ENCODE data around the gene PDE4D. TPM values are rescaled to one million over a fixed set of nuclear protein-coding genes. Genes with fewer than 3 reads are reported as not detected.

The PDE4D gene
- total and polyA plus RNA-seq, 2 of the 4 experiments (the other 2 are of a cell fraction) = 1.4 to 7.9 TPM

DNA sequence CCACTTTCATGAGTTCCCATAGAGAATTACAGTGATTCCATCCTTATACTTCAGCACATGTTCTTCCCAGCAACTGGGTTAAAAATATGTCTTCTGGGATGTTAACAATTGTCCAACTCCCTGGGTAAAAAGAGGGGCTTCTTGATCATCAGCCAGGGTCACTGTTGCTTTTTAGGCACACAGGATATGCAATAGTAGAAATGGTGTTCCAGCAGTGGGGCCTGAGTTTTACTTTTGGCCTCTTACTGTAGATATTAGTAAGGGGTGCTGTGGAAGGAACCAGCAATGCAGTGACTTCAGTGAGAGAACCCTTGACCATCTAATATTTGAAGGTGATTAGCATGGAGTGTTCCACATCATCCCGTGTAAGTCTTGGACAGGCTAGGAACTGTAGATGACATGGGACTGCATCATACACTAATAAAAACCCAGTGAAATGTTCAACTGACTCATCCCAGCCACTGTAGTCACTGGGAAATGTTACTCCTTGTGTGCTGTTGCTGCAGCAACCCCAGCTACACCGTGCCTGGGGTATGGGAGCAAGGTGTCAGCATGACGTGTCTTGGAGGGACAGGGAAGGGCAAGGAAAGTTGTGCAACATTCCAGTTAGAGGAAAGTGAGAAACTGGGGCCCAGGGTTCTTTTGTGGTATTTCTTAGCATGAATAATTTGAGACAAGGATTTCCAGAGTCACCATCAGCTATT lies 699.8 kb downstream of the PDE4D start:
- Histone ChIP-seq H3K56ac (ENCODE audit: extremely low read depth, insufficient read depth, low read length) (no peak overlapping the region), H3K36me3 (ENCODE audit: control insufficient read depth, insufficient read depth, low read length) (no peaks in the 10 kb centered on the region), H3K4me3 (ENCODE audit: insufficient read depth, low read depth, low read length) (no peak overlapping the region), H2BK20ac (ENCODE audit: low read depth, low read length) (no peak overlapping the region), H3K9ac (ENCODE audit: low read depth, low read length) (no peak overlapping the region), H3K27me3 (ENCODE audit: control insufficient read depth, insufficient read depth, low read length) (peaks cover 5% of the 10 kb centered on the region; the same call in 1 of the 2 replicates), H3K23ac (ENCODE audit: low read depth, low read length) (no peak overlapping the region), H3K4me1 (ENCODE audit: control insufficient read depth, insufficient read depth, low read length) (no peaks in the 10 kb centered on the region), H3K18ac (ENCODE audit: low read depth, low read length) (no peak overlapping the region), H4K91ac (ENCODE audit: insufficient read depth, low read depth, low read length) (no peak overlapping the region), H2BK5ac (ENCODE audit: low read depth, low read length, poor library complexity, severe bottlenecking) (no peak overlapping the region), H4K5ac (ENCODE audit: low read depth, low read length) (no peak overlapping the region), H3K4me2 (ENCODE audit: low read depth, low read length) (no peak overlapping the region), H3K9me1 (ENCODE audit: insufficient read depth, low read length) (0 out of 2 replicates have a peak, but pooled peaks cover 3% of the 10 kb centered on the region), H2AFZ (replicated peaks; ENCODE audit: low read length, poor library complexity) (no peak overlapping the region), H3K4ac (ENCODE audit: low read depth, low read length) (no peak overlapping the region), H4K8ac (ENCODE audit: low read depth in 2 of 2, low read length in 2 of 2) (no peak overlapping the region), H2BK120ac (ENCODE audit: low read depth, low read length) (no peak overlapping the region), H2AK9ac (replicated peaks; ENCODE audit: low read depth, low read length, poor library complexity) (no peak overlapping the region), H3K79me1 (ENCODE audit: low read depth in 1 of 2, low read length in 2 of 2) (no peaks in the 10 kb centered on the region), H3K14ac (replicated peaks; ENCODE audit: low read depth, low read length) (no peak overlapping the region), H3K9me3 (ENCODE audit: control insufficient read depth, insufficient read depth, low read length) (no peaks in the 10 kb centered on the region), H3K27ac (ENCODE audit: insufficient read depth, low read length) (no peak overlapping the region), H4K20me1 (ENCODE audit: insufficient read depth, low read length) (no peaks in the 10 kb centered on the region), H2BK15ac (ENCODE audit: low read depth, low read length) (no peak overlapping the region), H2AK5ac (ENCODE audit: low read depth, low read length) (no peak overlapping the region)
- in situ Hi-C loops (cut with MboI; ENCODE audit: low sequenced_read_pairs) = loop anchor here (5.0 kb wide), 1 partner anchor 179 kb away; no protein-coding TSS in a partner anchor
- ChIA-PET POLR2A (ENCODE audit: unreplicated experiment) (no interaction called here), CTCF (interaction anchor here (1.0 kb wide), 1 partner anchor 17 kb away, joined by 3 read pairs; no protein-coding TSS in a partner anchor)
- ATAC-seq (ENCODE audit: low read depth) = peak; percentile 91
- intact Hi-C loops (cut with micrococcal nuclease) = no loop called here
- DNase-seq = peak; percentile 94
- dilution Hi-C loops (cut with HindIII; ENCODE audit: low sequenced_read_pairs, unreplicated experiment) = loop anchor here (25.0 kb wide), 1 partner anchor 169 kb away; no protein-coding TSS in a partner anchor
- no TSS peak for BruUV-seq (replicated peaks)
- whole genome bisulfite sequencing, 2 experiments (ENCODE audit: extremely low coverage in 2 of 2, insufficient read length in 1 of 2) = no CpG with 5 or more reads among the region's 3 CpGs
- TF ChIP-seq POLR2A (IDR thresholded peaks at IDR 0.05; ENCODE audit: low read depth, low read length) (no peak), RFX5 (IDR thresholded peaks at IDR 0.05; ENCODE audit: low read depth, low read length) (no peak), BHLHE40 (IDR thresholded peaks at IDR 0.05; ENCODE audit: low read depth, low read length) (peak; percentile 59), NFE2L2 (IDR thresholded peaks at IDR 0.05; ENCODE audit: low read depth, low read length) (0 out of 2 replicates have a peak, but pooled peaks have one; percentile 9), MAZ (IDR thresholded peaks at IDR 0.05; ENCODE audit: borderline replicate concordance, low read depth, low read length) (no peak), MXI1 (IDR thresholded peaks at IDR 0.05; ENCODE audit: borderline replicate concordance, low read depth, low read length) (no peak), RAD21 (IDR thresholded peaks at IDR 0.05; ENCODE audit: low read length) (no peak), CEBPB (IDR thresholded peaks at IDR 0.05; ENCODE audit: low read depth, low read length) (peak; percentile 99), FOS (IDR thresholded peaks at IDR 0.05; ENCODE audit: low read depth, low read length) (peak; percentile 85), RCOR1 (IDR thresholded peaks at IDR 0.05; ENCODE audit: insufficient replicate concordance, low read length) (no peak), CHD1 (IDR thresholded peaks at IDR 0.05; ENCODE audit: low read depth, low read length) (no peak), MAFK (IDR thresholded peaks at IDR 0.05; ENCODE audit: low read depth, low read length) (no peak)
- TF ChIP-seq, protein P1, sequence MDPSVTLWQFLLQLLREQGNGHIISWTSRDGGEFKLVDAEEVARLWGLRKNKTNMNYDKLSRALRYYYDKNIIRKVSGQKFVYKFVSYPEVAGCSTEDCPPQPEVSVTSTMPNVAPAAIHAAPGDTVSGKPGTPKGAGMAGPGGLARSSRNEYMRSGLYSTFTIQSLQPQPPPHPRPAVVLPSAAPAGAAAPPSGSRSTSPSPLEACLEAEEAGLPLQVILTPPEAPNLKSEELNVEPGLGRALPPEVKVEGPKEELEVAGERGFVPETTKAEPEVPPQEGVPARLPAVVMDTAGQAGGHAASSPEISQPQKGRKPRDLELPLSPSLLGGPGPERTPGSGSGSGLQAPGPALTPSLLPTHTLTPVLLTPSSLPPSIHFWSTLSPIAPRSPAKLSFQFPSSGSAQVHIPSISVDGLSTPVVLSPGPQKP (IDR thresholded peaks at IDR 0.05; ENCODE audit: borderline replicate concordance, low read depth, low read length) = no peak
- TF ChIP-seq, protein P2, sequence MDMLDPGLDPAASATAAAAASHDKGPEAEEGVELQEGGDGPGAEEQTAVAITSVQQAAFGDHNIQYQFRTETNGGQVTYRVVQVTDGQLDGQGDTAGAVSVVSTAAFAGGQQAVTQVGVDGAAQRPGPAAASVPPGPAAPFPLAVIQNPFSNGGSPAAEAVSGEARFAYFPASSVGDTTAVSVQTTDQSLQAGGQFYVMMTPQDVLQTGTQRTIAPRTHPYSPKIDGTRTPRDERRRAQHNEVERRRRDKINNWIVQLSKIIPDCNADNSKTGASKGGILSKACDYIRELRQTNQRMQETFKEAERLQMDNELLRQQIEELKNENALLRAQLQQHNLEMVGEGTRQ (IDR thresholded peaks at IDR 0.05; ENCODE audit: low read depth, low read length) = no peak
- TF ChIP-seq, protein P3, sequence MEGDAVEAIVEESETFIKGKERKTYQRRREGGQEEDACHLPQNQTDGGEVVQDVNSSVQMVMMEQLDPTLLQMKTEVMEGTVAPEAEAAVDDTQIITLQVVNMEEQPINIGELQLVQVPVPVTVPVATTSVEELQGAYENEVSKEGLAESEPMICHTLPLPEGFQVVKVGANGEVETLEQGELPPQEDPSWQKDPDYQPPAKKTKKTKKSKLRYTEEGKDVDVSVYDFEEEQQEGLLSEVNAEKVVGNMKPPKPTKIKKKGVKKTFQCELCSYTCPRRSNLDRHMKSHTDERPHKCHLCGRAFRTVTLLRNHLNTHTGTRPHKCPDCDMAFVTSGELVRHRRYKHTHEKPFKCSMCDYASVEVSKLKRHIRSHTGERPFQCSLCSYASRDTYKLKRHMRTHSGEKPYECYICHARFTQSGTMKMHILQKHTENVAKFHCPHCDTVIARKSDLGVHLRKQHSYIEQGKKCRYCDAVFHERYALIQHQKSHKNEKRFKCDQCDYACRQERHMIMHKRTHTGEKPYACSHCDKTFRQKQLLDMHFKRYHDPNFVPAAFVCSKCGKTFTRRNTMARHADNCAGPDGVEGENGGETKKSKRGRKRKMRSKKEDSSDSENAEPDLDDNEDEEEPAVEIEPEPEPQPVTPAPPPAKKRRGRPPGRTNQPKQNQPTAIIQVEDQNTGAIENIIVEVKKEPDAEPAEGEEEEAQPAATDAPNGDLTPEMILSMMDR (conservative IDR thresholded peaks at IDR 0.05; ENCODE audit: low read depth, low read length) = no peak

Data from IMR-90 (cell line).